GM11168 (cell line): Measurements from ENCODE around the gene GGT1.
"Not testable (repeated sequence)": the region's sequence is repeated elsewhere in the genome, so short reads cannot be mapped to it uniquely, and the experiment has no call there.

Experiments
- in situ Hi-C: fragments of 300-500 bp; cut with MboI; formaldehyde crosslinking; loops from one replicate; pipeline ENCODE4 v1.12.0; 2022; ENCODE audit warnings: low sequenced_read_pairs; ENCODE audit not compliant: unreplicated experiment

Gene GGT1

GRCh38 chr22:24631430-24632122 is 28.6 kb downstream of the GGT1 start:
- in situ Hi-C loops: not testable (repeated sequence)

- in situ Hi-C loops: not testable (repeated sequence)
Measured at GRCh38 chr22:24632642-24633041, 29.6 kb downstream of the GGT1 start.

- in situ Hi-C loops: not testable (repeated sequence)
Measured at GRCh38 chr22:24633231-24634023, 30.4 kb downstream of the GGT1 start.

- in situ Hi-C loops: not testable (repeated sequence)
Measured at GRCh38 chr22:24634776-24635389, 31.9 kb downstream of the GGT1 start.

- in situ Hi-C loops: not testable (repeated sequence)
Measured at GRCh38 chr22:24636513-24636912, 33.5 kb downstream of the GGT1 start.

GRCh38 chr22:24642307-24642706 is 39.3 kb downstream of the GGT1 start:
- in situ Hi-C loops: not testable (repeated sequence)

- in situ Hi-C loops: not testable (repeated sequence)
Measured at GRCh38 chr22:24644409-24644808, 41.4 kb downstream of the GGT1 start.

GRCh38 chr22:24645408-24646399 is 42.7 kb downstream of the GGT1 start:
- in situ Hi-C loops: not testable (repeated sequence)

- in situ Hi-C loops: not testable (repeated sequence)
Measured at GRCh38 chr22:24646756-24647155, 43.8 kb downstream of the GGT1 start.

- in situ Hi-C loops: not testable (repeated sequence)
Measured at GRCh38 chr22:24649371-24649770, 46.4 kb downstream of the GGT1 start.

GRCh38 chr22:24650884-24651283 is 47.9 kb downstream of the GGT1 start:
- in situ Hi-C loops: not testable (repeated sequence)

GRCh38 chr22:24665395-24665794 is 62.4 kb downstream of the GGT1 start:
- in situ Hi-C loops: loop anchor here (5.0 kb wide), 1 partner anchor 1328 kb away; no protein-coding TSS in a partner anchor

- in situ Hi-C loops: loop anchor here (5.0 kb wide), 1 partner anchor 1331 kb away; no protein-coding TSS in a partner anchor
Measured at GRCh38 chr22:24667904-24668303, 64.9 kb downstream of the GGT1 start.

GRCh38 chr22:24672532-24672931 is 69.5 kb downstream of the GGT1 start:
- in situ Hi-C loops: loop anchor here (5.0 kb wide), 1 partner anchor 380 kb away; no protein-coding TSS in a partner anchor
